ENCODE data around the gene PUM1.

DNA sequence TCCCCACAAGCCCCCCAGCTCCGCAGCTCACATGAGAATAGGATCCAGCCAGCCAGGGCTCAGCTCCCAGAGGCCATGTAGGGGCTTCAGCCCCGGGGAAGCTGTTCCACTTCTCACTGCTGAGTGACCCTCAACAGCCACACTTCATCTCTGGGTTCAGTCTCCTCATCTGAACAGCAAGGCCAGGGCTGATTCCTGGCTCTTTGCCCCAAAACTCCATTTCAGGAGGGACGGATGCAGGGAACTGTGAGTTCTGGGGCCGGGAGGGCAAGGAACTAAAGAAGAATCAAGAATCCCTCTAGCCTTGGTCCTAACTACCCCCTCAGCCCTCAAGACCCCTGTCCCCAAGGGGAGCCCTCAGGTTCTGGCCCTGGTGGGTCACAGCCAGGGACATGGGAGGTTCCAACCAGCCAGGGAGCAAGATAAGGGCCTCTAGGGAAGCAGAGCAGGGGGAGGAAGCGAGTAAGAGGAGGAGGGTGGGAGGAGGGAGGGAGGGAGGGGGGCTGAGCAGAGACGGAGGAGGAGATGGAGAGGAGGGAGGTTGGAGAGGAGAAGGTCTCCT, 170.1 kb downstream of the PUM1 start:
- TF ChIP-seq, protein P1, sequence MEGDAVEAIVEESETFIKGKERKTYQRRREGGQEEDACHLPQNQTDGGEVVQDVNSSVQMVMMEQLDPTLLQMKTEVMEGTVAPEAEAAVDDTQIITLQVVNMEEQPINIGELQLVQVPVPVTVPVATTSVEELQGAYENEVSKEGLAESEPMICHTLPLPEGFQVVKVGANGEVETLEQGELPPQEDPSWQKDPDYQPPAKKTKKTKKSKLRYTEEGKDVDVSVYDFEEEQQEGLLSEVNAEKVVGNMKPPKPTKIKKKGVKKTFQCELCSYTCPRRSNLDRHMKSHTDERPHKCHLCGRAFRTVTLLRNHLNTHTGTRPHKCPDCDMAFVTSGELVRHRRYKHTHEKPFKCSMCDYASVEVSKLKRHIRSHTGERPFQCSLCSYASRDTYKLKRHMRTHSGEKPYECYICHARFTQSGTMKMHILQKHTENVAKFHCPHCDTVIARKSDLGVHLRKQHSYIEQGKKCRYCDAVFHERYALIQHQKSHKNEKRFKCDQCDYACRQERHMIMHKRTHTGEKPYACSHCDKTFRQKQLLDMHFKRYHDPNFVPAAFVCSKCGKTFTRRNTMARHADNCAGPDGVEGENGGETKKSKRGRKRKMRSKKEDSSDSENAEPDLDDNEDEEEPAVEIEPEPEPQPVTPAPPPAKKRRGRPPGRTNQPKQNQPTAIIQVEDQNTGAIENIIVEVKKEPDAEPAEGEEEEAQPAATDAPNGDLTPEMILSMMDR (IDR thresholded peaks at IDR 0.05 in 2 of 3, conservative IDR thresholded peaks at IDR 0.05 in 1 of 3; ENCODE audit: control insufficient read depth in 2 of 3, extremely low read depth in 1 of 3, insufficient read depth in 1 of 3, low read depth in 3 of 3, low read length in 3 of 3) = no peak
- TF ChIP-seq SP1 (IDR thresholded peaks at IDR 0.05; ENCODE audit: low read depth, low read length) (no peak), YY1 (IDR thresholded peaks at IDR 0.05; ENCODE audit: low read depth, low read length) (no peak), SUZ12 (IDR thresholded peaks at IDR 0.05; ENCODE audit: unreplicated experiment) (no peak), POLR2A (IDR thresholded peaks at IDR 0.05; ENCODE audit: low read depth, low read length) (no peak), RAD21 (IDR thresholded peaks at IDR 0.05; ENCODE audit: insufficient read depth, low read depth, low read length) (no peak), ZNF274 (IDR thresholded peaks at IDR 0.05; ENCODE audit: insufficient read depth, insufficient read length) (no peak), RBBP5 (conservative IDR thresholded peaks at IDR 0.05) (no peak), MYB (IDR thresholded peaks at IDR 0.05; ENCODE audit: borderline replicate concordance, low read depth, low read length) (no peak), JUND (IDR thresholded peaks at IDR 0.05; ENCODE audit: low read depth, low read length) (no peak), BACH1 (IDR thresholded peaks at IDR 0.05; ENCODE audit: borderline replicate concordance) (no peak)
- TF ChIP-seq, protein P2, sequence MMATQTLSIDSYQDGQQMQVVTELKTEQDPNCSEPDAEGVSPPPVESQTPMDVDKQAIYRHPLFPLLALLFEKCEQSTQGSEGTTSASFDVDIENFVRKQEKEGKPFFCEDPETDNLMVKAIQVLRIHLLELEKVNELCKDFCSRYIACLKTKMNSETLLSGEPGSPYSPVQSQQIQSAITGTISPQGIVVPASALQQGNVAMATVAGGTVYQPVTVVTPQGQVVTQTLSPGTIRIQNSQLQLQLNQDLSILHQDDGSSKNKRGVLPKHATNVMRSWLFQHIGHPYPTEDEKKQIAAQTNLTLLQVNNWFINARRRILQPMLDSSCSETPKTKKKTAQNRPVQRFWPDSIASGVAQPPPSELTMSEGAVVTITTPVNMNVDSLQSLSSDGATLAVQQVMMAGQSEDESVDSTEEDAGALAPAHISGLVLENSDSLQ (IDR thresholded peaks at IDR 0.05) = no peak

Data from GM12878 (cell line).